OCI-LY3 (cell line): ENCODE measurements around the gene MED16.

Experiments used
- CTCF ChIP-seq: fragments of 200-600, 300-600 bp; sonication (generic); IDR thresholded peaks from 2 replicates; pipeline ENCODE4 v1.5.1; 2014; ENCODE audit warnings: antibody characterized with exemption, low read length, low read depth
- EZH2phosphoT487 ChIP-seq: fragments of 200-600 bp; shearing (Covaris generic); IDR thresholded peaks from 2 replicates; pipeline ENCODE4 v1.6.1; 2018; ENCODE audit warnings: antibody characterized with exemption, mixed run types, low read depth

- TF ChIP-seq CTCF (no peak), EZH2phosphoT487 (no peak)
Measured at GRCh38 chr19:934865-935479, 42.0 kb upstream of the MED16 start.
